Measurements from ENCODE around the gene SVEP1.

SVEP1 gene

GRCh38 chr9:110351009-110351467 lies 228.5 kb downstream of the SVEP1 start:
- DNase-seq: no peak

DNA sequence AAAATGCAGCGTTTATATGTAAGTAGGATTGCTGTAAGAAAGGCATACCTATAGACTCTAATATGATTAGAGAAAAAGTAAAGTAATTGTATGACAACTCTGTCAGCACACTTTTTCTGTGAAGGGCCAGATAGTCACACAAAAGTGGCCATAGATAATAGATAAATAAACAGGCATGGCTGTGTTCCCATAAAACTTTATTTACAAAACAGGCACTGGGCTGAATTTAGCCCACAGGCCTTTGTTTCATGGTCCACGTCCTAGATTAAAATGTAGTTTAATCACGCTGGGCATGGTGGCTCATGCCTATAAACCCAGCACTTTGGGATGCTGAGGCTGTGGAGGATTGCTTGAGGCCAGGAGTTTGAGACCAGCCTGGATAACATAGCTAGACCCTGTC lies 233.2 kb downstream of the SVEP1 start:
- DNase-seq: no peak

- DNase-seq: no peak
Measured at GRCh38 chr9:110344821-110345220, 234.7 kb downstream of the SVEP1 start.

DNA sequence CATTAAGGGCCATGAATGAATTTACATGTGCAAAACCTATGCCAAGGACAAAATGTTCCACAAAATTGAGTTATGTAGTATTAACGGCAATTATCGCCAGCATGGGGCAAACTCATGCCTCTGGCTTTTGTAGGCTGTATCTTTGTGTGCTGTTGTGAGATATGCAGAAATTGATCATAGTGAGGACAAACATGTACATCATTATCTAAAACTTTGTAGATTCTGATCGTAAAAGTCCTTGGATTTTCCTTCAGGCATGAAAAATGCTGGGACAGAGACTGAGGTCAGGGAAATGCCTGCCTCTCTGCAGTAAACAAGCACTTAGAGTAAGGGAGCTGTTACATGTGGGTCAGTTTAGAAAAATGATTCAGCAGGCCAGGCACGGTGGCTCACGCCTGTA lies 236.0 kb downstream of the SVEP1 start:
- no peak for DNase-seq

DNA sequence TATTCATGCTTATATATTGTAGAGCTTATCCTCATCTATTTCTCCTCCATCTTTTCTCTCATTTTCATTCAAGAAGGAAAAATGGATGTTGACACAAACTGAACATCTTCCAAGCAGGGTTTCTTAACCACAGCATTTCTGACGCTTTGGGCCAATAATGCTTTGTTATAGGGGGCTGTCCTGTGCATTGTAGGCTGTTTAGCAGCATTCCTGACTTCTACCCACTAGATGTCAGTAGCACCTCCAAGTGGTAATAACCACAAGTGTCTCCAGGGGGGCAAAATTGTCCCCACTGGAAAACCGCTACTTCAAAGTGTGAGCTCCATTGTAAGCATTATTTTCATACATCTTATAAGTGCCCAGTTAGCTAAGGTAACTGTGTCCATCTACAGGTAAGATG lies 239.2 kb downstream of the SVEP1 start:
- no peak for DNase-seq

DNA sequence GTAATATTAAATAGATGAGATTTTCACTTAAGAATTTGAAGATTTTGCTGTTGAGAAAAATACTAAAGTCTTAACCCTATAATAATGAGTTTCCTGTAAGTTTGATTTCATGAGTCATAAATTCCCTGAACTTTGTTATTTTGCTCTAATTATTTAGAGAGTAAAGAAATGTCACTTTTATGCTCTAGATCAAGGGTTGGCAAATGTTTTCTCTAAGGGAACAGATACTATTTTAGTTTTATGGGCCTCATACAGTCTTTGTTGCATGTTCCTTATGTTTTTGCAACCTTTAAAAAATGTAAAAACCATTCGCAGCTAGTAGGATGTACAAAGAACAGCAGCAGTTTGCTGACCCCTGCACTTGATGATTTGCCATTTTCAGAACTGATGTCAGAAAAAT lies 241.4 kb downstream of the SVEP1 start:
- DNase-seq: no peak

- DNase-seq: no peak
Measured at GRCh38 chr9:110337727-110338126, 241.8 kb downstream of the SVEP1 start, which contains the start of gene TXNDC8. Gene TXNDC8 (minus strand): TSS chr9:110337863.

GRCh38 chr9:110336363-110336762 lies 243.2 kb downstream of the SVEP1 start:
- DNase-seq: no peak

DNA sequence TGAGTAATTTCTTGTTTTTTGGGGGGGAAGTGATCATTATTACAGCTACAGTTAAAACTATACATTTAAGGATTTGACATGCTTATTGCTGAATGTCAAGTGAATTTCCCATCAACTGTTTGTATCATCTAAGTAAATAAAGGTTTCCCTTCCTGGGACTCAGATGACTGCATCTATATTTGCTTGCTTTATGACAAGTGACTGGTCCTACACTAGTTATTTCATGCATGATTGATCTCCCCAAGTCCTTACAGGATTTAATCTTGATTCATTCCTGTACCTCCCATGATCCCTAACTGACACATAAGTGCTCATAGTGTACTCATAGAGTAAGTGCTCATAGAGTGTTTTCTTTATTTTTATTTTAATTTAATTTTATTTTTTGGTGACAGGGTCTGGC lies 244.7 kb downstream of the SVEP1 start:
- DNase-seq: no peak

DNA sequence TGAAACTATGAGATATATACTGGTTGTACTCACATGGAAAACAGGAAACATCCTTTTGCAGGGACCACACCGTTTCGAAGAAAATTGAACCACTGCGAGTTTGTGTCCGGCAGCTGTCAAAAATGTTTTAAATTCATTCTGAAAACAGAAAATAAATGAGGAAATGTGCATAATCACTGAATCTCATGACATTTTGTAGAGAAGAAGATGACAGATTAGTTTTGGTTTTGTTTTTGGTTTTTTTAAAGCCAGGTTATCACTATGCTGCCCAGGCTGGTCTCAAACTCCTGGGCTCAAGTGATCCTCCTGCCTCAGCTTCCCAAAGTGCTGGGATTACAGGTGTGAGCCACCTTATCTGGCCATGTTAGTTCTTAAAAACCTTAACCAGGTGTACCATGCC lies 245.4 kb downstream of the SVEP1 start:
- no peak for DNase-seq

GRCh38 chr9:110332766-110333165 lies 246.8 kb downstream of the SVEP1 start:
- no peak for DNase-seq

DNA sequence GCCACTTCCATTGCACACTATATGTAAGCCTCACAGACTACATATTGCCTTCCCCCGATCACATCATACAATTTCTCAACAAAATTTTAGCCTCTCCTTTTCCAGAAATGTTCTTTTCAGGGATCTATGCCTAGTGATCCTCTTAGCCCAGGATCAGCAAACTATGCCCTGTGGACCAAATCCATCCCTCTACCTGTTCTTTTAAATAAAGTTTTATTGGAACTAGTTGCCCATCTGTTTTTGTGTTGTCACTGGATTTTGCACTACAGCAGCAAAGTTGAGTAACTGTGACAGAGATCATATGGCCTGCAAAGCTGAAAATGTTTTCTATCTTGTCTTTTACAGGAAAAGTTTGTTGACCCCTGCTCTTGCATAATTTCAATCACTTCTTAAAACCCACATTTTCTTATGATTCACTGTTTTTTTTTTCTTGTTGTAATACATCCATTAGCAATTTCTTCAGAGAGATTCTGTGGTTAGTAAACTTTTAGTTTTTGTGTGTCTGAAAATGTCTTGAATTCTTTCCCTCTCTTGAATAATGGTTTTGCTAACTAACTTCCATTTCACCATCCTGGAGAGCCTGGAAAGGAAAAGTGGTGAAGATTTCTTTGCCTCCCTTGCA lies 248.9 kb downstream of the SVEP1 start:
- DNase-seq: no peak

GRCh38 chr9:110329639-110330230 lies 249.8 kb downstream of the SVEP1 start:
- DNase-seq: peak; percentile 37

DNA sequence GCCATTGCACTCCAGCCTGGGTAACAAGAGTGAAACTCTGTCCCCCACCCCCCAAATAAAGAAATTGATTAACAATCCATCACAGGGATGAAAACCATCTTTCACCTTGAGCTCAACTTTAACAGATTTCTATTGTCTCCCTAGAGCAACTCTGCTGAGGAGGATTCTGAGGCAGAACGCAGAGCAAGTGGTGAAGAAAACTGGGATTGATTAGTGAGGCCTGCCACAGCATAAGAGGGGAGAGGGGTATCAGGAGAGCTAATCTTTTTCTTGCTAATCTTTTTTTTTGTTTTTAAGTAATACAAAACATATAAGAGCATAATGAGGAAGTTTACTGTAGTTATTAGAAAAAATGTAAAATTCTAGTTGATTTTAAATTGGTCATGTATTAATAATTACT lies 250.8 kb downstream of the SVEP1 start:
- DNase-seq: no peak

- no peak for DNase-seq
Measured at GRCh38 chr9:110327716-110328115, 251.8 kb downstream of the SVEP1 start.

- no peak for DNase-seq
Measured at GRCh38 chr9:110323818-110324217, 255.7 kb downstream of the SVEP1 start.

DNA sequence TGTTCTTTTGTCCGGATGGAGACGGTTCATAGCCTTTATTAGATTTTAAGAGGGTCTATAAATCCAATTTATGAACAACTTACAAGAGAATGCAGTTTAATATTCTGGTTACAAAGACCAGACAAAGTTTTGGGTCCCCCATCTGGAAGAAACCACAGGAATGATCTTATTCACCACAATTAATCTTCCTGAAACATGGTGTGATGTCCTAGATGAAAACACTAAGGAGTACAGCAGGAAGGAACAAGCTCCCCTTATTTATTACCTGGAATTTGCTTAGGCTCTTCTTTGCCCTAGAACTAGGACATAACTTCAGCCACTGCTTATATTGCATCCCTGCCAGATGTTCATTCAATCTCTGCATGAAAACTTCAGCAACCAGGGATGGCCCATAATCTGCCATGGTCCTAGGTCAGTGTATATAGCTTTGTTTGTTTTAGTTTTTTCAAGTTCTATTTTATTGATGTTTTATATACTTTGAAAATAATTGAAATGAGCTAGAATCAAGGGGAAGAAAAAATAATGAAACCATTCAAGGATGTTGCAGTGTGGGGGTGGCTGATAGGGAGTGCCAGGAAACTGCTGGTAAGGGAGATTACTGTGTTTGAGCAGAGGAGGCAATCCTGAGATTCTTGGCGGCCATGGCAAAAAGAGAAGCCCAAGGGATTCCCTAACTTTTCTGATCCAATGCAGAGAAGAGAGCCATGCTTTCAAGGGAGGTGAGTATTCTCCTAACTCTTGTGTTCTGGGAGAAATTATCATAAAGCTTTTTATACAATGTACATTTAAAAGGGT lies 258.7 kb downstream of the SVEP1 start:
- no peak for DNase-seq

DNA sequence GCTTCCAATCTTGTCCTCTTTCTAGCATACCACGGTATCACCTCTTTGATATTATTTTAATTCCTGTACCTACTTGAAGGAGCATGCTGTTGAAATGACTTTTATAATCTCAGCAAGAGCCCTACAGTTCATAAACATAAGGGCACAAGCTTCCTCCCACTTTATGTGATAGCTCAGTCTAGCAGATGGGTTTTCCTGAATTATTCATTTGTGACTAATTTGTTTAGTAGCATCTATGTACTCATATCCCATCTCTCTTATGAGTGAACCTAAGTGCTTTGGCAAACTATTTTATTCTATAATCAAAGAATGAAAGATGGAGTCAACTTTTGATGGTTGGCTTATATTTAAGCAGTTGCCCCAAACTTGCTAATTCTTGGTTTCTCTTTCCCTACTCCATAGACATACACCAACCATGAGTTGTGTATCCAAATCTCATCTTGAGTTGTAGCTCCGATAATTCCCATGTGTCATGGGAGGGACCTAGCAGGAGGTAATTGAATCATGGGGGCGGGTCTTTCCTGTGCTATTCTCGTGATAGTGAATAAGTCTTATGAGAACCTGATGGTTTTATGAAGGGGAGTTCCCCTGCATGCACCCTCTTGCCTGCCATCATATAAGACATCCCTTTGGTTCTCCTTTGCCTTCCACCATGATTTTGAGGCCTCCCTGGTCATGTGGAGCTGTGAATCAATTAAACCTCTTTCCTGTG lies 259.6 kb downstream of the SVEP1 start:
- no peak for DNase-seq

GRCh38 chr9:110317911-110318310 lies 261.6 kb downstream of the SVEP1 start:
- no peak for DNase-seq

DNA sequence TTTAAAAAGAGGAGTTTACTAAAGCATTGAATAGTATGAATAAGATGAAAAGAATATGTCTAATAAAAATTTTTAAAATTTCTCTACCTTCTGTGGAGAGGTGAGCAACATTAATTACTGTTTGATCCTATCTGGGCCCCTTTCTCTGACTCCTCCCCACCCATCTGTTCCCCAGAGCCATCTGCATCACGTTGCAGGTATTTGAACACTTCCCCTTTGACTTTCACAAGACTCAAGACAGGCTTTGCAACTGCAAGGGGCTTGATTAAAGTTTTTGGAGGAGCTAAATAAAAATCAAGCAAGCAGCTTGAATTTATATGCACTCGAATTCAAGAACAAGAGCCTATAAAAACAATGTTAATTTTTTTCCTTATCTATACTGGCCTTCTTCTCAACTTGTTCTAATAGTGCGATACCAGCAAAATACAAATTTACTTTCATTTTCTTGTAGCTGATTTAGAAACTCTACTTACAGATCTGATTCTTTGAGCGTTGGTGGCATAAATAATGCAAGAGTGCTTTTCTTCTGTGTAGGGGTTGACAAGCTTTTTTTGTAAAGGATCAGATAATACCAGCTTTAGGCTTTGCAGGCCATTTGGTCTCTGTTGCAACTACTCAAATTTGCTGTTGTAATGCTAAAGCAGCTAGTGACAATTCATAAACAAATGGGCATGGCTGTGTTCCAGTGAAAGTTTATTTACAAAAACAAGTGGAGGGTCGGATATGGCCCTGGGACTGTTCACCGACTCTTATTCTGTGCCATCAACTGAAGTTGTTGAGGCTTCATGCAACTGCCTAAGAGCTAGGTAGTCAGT lies 263.1 kb downstream of the SVEP1 start:
- DNase-seq: no peak

All from GDM1 (cell line).